Amygdala (tissue), 56 donors: ENCODE results near the gene ATP5PO.

Experiments used
- DNase-seq, 56 donors: peaks; one replicate each; lab custom pipeline; 2025; lab: John Stamatoyannopoulos, UW

The ATP5PO gene, protein sequence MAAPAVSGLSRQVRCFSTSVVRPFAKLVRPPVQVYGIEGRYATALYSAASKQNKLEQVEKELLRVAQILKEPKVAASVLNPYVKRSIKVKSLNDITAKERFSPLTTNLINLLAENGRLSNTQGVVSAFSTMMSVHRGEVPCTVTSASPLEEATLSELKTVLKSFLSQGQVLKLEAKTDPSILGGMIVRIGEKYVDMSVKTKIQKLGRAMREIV

DNA sequence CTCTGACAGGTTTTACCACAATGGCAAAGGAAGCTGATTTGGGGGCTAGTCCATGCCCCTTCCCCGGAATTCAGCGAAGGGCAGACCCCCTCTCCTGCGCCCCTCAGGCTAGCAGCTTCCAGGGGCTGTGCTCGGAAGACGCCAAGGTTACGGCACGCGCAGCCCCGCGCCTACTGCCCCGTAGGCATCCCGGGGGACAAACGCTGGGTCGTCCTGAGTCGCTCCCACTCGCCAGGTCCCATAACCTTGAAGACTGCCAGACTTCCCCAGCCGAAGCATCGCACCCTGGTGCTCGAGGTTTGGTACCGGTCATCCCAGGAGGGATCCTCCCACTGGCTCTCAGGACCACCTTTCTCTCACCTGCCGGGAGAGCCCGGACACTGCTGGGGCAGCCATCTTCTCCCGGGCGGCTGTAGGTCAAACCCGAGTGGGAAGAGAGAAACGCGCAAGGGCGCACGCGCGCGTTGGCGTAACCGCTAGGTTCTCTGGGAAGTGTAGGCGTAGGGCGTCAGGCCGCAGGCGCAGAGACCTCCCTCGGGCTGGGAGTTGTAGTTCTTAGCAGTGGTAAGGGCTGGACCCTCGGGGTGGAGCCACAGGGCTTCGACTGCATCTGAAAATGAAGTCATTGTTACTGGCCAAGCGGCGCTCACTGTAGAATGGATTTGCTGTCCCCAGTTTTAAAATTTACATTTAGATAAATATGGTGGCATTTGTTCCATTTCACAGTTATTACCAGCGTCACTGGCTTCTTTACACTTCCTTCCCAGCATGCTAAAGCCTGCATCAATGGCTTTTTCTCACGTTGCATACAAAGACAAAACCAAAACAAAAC, at the start of gene ATP5PO:
Gene ATP5PO, minus strand, starts transcription at position 437 of the 832 bp plus-strand sequence. Its CDS starts 41 bp downstream, at position 396.
- DNase-seq: peak; percentile 71 to 99 (median 96)

- DNase-seq: no peak
Observed at GRCh38 chr21:33964706-33965325, 49.2 kb upstream of the ATP5PO start.

DNA sequence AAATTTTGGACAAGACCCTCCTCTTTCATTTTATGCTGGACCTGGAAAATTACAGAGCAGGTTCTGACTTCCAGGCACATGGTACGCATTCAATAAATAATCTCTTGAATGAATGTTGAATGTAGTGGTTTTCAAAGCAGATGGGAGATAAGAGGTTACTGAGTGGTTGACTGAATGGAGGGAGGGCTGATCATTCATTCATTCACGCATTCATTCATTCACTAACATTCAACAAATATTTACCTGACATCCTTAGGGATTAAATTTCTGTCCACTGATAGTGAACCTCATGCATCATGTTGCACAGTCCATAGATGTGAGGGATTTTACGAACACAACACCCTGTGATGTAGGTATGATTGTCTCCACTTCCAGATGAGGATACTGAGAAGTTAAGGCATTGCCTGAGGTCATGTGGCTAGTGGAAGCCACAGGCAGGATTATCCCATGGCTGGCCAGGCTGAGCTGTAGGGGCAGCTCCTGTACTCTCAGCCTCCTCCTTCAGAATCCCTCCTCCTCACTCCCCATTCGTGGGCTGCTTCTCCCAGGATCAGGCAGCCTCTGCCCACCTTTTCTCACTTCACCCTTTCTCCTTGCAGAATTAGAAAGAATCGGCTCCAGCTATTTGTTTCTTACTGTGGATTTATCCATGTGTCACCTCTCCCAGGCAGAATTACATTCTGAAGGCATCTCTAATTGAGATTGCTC, 48.4 kb upstream of the ATP5PO start:
- DNase-seq: no peak

DNA sequence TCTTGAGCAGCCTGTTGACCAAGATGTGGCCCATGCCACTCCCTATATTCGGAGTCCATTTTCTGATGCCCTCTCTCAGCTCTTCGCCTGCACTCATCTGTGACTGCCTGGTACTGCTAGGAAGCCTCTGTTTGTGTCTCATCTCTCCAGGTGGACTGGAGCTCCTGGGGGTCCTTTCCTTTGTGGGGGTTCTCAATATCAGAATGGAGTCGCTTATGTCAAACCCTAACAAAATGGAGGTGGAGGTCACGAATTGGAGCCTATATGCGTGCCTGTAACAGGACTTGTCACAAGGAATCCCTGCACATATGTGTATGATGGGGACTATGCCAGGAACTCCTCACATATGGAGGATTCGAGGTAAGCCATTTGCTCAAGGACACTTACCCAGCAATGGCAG, 46.7 kb upstream of the ATP5PO start:
- no peak for DNase-seq

- DNase-seq: no peak
Observed at GRCh38 chr21:33961061-33961460, 45.5 kb upstream of the ATP5PO start.

DNA sequence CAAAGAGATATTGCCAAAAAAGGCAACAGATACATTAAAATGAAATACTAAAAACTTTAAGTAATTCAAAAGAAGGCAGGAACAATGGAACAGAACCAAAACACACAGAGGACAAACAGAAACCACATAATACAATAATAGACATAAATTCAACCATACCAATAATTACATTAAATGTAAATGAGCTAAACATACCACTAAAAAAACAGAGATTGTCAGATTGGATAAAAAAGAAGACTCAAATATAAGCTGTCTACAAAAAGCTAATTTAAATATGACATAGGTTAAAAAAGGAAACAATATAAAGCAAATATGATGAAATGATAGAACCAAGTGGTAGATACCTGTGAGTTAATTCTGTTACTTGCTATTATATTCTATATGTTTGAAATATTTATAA, 44.1 kb upstream of the ATP5PO start:
- DNase-seq: no peak

- DNase-seq: no peak
Observed at GRCh38 chr21:33954395-33954794, 38.8 kb upstream of the ATP5PO start.

DNA sequence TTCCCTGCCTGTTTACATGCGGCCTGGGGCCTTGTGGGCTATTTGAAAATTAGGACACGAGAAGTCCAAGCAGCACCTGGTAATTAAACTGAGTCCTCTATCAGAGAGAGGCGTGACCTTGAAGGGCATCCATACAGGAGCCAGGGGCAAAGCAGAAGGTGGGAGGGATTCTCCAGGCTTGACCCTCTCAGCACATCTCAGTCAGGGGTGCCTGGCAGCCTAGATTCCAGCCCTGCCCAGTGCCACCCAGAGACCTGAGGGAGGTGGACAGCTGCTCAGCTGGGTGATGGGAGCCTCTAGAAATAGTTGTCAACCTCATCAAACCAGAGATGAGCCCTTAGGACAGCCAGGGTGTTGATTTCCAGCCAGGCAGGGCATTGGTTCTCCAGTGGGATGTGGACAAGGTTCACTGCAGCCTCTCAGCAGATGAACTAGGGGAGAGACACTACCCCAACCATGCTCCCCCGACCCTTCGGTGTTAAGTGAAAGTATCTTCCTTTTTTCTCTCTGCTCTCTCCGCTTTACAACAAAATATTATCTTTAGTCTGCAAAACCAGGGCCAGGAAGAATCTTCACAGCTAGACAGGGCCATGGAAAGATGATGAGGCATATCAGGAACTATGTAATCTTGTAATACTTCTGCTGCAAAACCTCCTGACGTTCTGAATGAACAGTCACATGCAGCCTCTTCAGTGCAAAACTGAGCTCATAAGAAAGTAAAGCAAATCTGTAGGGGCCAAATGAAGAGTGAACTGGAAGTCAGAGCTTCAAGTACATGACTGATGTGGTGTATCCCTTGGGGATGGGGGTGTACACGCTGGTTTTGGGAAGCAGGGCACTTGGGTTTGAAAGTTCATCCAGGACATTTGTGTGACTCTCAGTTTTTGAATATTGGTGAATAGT, 35.9 kb upstream of the ATP5PO start:
- DNase-seq: no peak

DNA sequence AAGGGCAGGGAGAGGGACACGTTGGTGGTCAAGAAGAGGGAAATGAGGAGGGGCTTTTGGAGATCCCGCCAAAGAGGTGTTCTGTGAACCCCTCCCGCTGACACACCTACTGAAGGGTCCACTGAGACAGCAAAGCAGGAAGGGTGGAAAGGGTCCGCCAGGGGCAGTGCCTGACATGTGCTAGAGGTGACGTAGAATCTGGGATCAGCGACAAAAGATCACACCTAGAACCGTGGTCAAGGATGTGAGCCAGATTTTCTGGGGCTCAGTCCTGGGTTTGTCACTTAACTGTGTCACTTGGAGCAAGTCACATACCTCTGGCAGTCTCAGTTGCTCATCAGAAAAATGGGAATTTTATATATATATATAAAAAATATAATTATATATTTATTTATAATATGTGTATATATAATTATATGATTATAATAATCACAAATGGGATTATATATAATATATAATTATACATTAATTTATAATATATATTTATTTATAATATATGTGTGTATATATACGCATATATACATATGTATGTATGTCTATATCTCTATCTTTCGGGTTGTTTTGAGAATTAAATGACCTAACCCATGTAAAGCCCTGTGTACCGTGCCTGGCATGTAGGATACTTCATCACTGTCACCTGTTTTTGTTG, 35.0 kb upstream of the ATP5PO start:
- no peak for DNase-seq

DNA sequence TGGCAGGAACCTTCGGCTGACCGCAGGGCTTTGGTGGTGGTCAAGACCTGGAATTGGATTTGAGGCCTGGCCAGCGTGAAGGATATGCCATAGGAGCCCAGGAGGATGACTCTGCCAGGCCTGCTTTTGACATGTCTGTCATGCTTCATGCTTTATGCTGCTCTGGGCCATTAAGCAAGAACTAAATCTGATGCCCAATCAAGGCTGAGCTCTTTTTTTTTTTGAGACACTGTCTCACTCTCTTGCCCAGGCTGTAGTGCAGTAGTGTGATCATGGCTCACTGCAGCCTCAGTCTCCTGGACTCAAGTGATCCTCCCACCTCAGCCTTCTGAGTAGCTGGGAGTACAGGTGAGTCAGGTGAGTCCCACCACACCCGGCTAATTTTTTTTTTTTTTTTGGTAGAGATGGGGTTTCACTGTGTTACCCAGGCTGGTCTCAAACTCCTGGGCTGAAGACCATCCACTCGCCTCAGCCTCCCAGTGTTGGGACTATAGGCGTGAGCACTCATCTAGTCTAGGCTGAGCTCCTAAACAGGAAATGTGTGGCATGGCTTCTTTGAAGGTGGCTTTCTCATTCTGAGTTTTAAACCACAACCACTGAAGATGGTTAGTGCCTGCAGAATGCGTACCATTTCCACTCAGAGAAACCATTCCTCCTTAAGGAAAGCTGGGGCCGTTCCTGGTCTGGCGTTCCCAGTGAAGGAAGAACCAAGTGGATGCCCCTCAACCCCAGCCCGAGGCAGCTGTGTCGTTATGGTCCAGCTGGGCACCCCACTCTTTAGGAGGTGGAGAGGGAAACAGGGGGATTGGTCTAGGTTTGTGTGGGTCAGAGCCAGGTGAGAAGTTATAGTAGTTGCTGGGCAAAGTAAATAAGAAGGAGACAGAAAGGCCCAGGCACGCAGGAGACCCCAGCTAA, 34.2 kb upstream of the ATP5PO start:
- DNase-seq: no peak

GRCh38 chr21:33948951-33949444, 33.4 kb upstream of the ATP5PO start:
- peak in 1 of 56 donors; percentile 23 for DNase-seq

DNA sequence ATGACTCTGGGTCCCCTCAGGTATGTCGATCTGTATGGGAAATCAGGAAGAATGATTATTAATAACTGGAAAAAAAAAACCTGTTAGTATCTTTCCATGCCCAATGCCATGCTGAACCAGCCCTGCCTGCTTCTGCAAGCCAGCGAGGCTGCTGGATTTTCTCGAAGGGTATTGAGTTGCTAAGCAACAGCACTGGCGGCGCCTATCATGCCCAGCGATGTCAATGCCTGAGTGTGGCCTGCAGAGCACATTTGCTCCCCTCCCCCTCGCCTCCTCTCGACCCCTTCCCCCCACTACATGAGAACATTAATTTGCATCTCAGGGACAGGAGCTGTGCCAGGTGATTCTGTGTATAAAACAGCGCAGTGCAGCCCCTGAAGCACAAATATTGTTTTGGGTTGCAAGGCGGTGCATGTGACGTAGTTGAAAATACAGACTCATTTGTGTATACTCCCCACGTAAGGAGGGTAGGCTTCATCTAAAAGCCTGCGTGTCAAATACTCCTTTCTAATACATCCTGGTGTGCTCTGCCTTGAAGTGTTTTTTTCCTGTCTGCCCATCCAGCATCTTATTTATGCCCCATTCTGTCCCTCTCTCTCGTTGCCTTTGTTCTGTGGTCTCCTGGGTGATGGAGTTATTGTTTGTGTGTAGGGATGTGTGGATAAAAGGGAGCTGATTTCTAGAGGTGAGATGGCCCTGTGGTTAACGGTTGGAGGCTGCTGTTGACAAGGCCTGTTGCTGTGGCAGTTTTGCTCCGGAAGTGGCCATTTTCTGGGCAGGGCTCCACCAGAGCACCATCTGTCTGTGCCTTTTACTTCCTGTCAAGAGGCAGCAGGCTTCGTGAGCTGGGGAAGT, 32.7 kb upstream of the ATP5PO start:
- peak in 49 of 56 donors; percentile 9 to 86 (median 61) for DNase-seq

GRCh38 chr21:33947451-33948095, 32.0 kb upstream of the ATP5PO start:
- peak in 42 of 56 donors; percentile 20 to 86 (median 60) for DNase-seq

DNA sequence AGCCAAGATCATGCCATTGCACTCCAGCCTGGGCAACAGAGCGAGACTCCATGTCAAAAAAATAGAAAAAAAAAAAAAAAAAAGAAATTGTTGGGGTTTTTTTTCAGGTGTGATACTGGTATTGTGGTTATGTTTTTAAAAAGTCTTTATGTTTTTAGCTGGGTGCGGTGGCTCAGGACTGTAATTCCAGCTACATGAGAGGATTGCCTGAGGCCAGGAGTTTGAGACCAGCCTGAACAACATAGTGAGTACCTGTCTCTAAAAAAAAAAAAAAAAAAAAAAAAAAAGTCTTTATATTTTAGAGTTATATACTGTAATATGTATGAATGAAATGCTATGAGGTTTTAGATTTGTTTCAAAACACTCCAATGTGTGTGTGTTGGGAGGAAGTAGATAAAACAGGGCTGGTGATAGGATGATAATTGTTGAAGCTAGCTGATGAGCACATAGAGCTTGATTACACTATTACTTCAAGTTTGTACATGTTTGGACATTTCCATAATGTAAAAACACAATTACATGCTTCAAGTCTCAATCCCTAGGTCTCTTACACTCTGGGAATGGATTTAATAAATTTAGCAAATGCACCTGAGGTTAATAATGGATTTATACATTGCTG, 30.2 kb upstream of the ATP5PO start:
- DNase-seq: no peak

DNA sequence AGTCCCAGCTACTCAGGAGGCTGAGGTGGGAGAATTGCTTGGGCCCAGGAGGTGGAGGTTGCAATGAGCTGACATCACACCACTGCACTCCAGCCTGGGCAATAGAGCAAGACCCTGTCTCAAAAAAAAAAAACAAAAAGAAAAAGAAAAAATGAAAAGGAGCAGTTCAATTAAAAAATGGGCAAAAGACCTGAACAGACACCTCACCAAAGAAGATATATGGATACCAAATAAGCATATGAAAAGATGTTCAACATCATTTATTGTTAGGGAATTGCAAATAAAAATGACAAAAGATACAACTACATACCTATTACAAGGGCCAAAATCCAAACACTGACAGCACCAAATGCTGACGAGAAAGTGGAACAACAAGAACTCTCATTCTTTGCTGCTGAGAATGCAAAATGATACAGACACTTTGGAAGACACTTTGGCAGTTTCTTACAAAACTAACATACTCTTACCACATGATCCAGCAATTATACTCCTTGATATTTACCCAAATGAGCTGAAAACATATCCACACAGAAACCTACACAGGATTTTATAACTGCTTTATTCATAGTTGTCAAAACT, 28.7 kb upstream of the ATP5PO start:
- no peak for DNase-seq

DNA sequence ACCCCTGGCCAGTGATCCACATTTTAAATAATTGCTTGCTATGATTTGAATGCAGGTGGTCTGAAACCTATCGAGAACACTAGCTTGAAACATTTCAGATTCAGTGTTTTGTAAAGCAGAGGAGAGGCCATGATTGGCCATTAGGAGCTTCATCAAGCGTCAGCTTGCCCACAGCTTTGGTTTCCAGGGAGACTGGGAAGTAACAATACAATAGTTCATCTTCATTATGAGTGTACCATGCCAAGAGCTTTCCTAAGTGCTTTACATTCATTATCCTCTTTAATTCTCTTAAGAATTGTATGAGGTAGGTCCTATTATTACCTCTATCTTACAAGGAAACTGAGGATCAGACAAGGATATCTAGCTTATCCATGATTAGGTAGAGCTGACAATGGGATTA, 27.7 kb upstream of the ATP5PO start:
- DNase-seq: no peak
